Stomach (tissue), 9 donors: ENCODE data around the gene ATP2B1. TPM values are rescaled to one million over a fixed set of nuclear protein-coding genes. Genes with fewer than 3 reads are reported as not detected.

Source experiments
- DNase-seq, 2 donors: peaks; one replicate each; pipeline versions ENCODE4 v3.0.0 to v3.0.0-alpha.2; 2013 to 2019
- H3K27ac ChIP-seq, 5 donors: fragments of 200-600 bp in 4 of 5; sonication (generic) in 4 of 5; one replicate each; pipeline ENCODE4 v1.5.1; 2013 to 2019; ENCODE audit warnings: mild to moderate bottlenecking in 1 of 5, moderate library complexity in 1 of 5
- H3K27me3 ChIP-seq, 3 donors: fragments of 200-600 bp; sonication (generic); one replicate each; pipeline ENCODE4 v1.5.1; 2017 to 2019; ENCODE audit warnings: mixed run types in 1 of 3
- H3K36me3 ChIP-seq, 4 donors: fragments of 200-600 bp; sonication (generic); 1 replicate in 3 of 4; 2 replicates in 1 of 4; pipeline ENCODE4 v1.5.1; 2016 to 2019
- H3K4me1 ChIP-seq, 4 donors: fragments of 200-600 bp; sonication (generic); one replicate each; pipeline ENCODE4 v1.5.1; 2016 to 2019
- H3K4me3 ChIP-seq, 4 donors: fragments of 200-600 bp; sonication (generic) in 3 of 4; one replicate each; pipeline ENCODE4 v1.5.1; 2016 to 2019; ENCODE audit warnings: mild to moderate bottlenecking in 1 of 4
- H3K9me3 ChIP-seq, 4 donors: fragments of 200-600 bp; sonication (generic); one replicate each; pipeline ENCODE4 v1.5.1; 2016 to 2019
- EP300 ChIP-seq: sonication (generic); formaldehyde crosslinking; IDR thresholded peaks from one replicate; pipeline ENCODE4 v1.6.1; 2017; ENCODE audit warnings: antibody characterized with exemption
- POLR2A ChIP-seq, 4 donors: fragments of 450-650 bp; IDR thresholded peaks; one replicate each; pipeline ENCODE4 v1.6.1; 2016; ENCODE audit warnings: antibody characterized with exemption in 4 of 4, control low read depth in 2 of 4, mild to moderate bottlenecking in 1 of 4, moderate library complexity in 1 of 4
- POLR2AphosphoS5 ChIP-seq, 3 donors: sonication (generic); formaldehyde crosslinking; IDR thresholded peaks; one replicate each; pipeline ENCODE4 v1.6.1; 2016; ENCODE audit warnings: antibody characterized with exemption in 3 of 3
- WGBS, 5 donors: extraction: QIAGEN DNeasy Blood & Tissue Kit in 3 of 5; methylation state at CpG; one replicate each; pipeline versions ENCODE4 v1.1.5 to v1.1.7; 2013 to 2018; 5-methylcytosine and 5-hydroxymethylcytosine counted together
- intact Hi-C: fragments of 100-400 bp; cut with DNase I; formaldehyde crosslinking; loops from one replicate; pipeline ENCODE4 v1.15.1; 2023; ENCODE audit warnings: low total_unique reads
- polyA plus RNA-seq, 3 donors: library from polyadenylated mRNA; stranded (reverse); fragments of 200-250 nt; gene quantifications; one replicate each; pipeline ENCODE4 v1.2.3, GENCODE V29; 2013
- total RNA-seq, 5 donors: library from RNA; depleted of rRNA; stranded (reverse); fragments of >200 nt; gene quantifications; one replicate each; pipeline versions ENCODE4 v1.1.0 to v1.2.3, GENCODE V29; 2014 to 2016
- TF ChIP-seq, protein P1 (sequence below), 7 experiments: fragments of 450-650 bp in 4 of 7; fragments of 200-600 bp in 3 of 7; sonication (generic) in 3 of 7; IDR thresholded peaks; one replicate each; pipeline ENCODE4 v1.5.1; 2016 to 2019; ENCODE audit warnings: antibody characterized with exemption in 7 of 7, control low read depth in 2 of 7, mild to moderate bottlenecking in 1 of 7
- donor health status: healthy with polysubstance abuse.
- donor health status: Bipolar disorder and iron deficiency.
- donor health status: healthy.

Gene ATP2B1
- total and polyA plus RNA-seq, 8 donors: 3.5 to 84.1 (median 18.6) TPM

GRCh38 chr12:89574736-89575208, 133.9 kb downstream of the ATP2B1 start:
- DNase-seq: peak in 1 of 2 donors; percentile 57
- no peaks in the 10 kb centered on the region for H3K9me3 ChIP-seq
- no peak overlapping the region for H3K27ac ChIP-seq
- no peaks in the 10 kb centered on the region for H3K4me1 ChIP-seq
- 44 to 61% (median 53%) methylated on average over 2 of the region's 2 CpGs for WGBS, 5 donors
- intact Hi-C loops: no loop called here
- no peaks in the 10 kb centered on the region for H3K36me3 ChIP-seq
- no peak overlapping the region for H3K4me3 ChIP-seq
- TF ChIP-seq POLR2AphosphoS5 (IDR thresholded peaks at IDR 0.05) (no peak), POLR2A (IDR thresholded peaks at IDR 0.05) (no peak), EP300 (no peak)
- TF ChIP-seq, protein P1, sequence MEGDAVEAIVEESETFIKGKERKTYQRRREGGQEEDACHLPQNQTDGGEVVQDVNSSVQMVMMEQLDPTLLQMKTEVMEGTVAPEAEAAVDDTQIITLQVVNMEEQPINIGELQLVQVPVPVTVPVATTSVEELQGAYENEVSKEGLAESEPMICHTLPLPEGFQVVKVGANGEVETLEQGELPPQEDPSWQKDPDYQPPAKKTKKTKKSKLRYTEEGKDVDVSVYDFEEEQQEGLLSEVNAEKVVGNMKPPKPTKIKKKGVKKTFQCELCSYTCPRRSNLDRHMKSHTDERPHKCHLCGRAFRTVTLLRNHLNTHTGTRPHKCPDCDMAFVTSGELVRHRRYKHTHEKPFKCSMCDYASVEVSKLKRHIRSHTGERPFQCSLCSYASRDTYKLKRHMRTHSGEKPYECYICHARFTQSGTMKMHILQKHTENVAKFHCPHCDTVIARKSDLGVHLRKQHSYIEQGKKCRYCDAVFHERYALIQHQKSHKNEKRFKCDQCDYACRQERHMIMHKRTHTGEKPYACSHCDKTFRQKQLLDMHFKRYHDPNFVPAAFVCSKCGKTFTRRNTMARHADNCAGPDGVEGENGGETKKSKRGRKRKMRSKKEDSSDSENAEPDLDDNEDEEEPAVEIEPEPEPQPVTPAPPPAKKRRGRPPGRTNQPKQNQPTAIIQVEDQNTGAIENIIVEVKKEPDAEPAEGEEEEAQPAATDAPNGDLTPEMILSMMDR (IDR thresholded peaks at IDR 0.05): no peak
- no peaks in the 10 kb centered on the region for H3K27me3 ChIP-seq

- TF ChIP-seq POLR2A (IDR thresholded peaks at IDR 0.05): no peak
- no peak for TF ChIP-seq EP300
- no peak for TF ChIP-seq POLR2AphosphoS5 (IDR thresholded peaks at IDR 0.05)
- TF ChIP-seq, protein P1 (IDR thresholded peaks at IDR 0.05): no peak
- H3K4me1 ChIP-seq: no peaks in the 10 kb centered on the region
- intact Hi-C loops: no loop called here
- no peak overlapping the region for H3K4me3 ChIP-seq
- H3K27me3 ChIP-seq: no peaks in the 10 kb centered on the region
- no peaks in the 10 kb centered on the region for H3K9me3 ChIP-seq
- WGBS, 5 donors: 76 to 90% (median 85%) methylated on average over 5 of the region's 5 CpGs
- no peaks in the 10 kb centered on the region for H3K36me3 ChIP-seq
- H3K27ac ChIP-seq: no peak overlapping the region
- no peak for DNase-seq
These were observed 135.4 kb downstream of the ATP2B1 start for GRCh38 chr12:89573051-89573810.

DNA sequence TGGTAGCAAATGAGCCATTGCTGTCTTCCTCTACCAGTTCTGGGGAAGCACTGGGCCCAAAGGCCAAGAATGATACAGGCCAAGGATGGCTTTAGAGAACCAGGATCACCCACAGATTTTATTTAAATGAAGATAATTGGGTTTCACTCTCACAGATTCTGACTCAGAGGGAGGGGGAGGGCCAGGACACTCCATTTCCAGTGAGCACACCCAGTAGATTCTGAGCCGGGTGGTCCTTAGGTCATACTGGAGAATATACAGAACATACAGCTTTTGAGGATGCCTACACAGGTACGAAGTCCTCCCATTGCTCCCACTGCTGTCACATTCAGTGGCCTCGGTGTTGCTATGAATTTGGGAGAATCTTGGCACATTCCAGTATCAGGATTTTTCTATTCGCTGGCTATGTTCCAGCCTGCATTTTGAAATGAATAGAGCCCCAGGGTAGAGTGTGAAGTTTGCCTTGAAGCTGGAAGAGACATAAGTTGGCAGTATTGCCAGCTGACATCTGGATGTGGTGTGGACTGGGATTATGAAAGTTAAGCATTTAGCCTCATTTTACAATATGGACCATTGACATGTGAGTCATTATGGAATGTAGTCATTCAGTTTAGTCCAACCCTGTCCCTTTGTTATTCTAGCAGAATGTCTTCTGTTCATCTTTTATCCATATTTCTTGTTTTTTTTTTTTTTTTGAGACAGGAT, 137.0 kb downstream of the ATP2B1 start:
- Histone ChIP-seq H3K27me3 (no peaks in the 10 kb centered on the region), H3K9me3 (no peaks in the 10 kb centered on the region), H3K27ac (no peak overlapping the region), H3K4me1 (no peaks in the 10 kb centered on the region), H3K36me3 (no peaks in the 10 kb centered on the region), H3K4me3 (no peak overlapping the region)
- TF ChIP-seq POLR2A (IDR thresholded peaks at IDR 0.05): no peak
- no peak for TF ChIP-seq EP300
- TF ChIP-seq POLR2AphosphoS5 (IDR thresholded peaks at IDR 0.05): no peak
- TF ChIP-seq, protein P1 (IDR thresholded peaks at IDR 0.05): no peak
- intact Hi-C loops: no loop called here
- 88 to 96% (median 91%) methylated on average over 4 of the region's 4 CpGs for WGBS, 5 donors
- no peak for DNase-seq

- intact Hi-C loops: no loop called here
- TF ChIP-seq EP300: no peak
- no peak for TF ChIP-seq POLR2AphosphoS5 (IDR thresholded peaks at IDR 0.05)
- no peak for TF ChIP-seq POLR2A (IDR thresholded peaks at IDR 0.05)
- TF ChIP-seq, protein P1 (IDR thresholded peaks at IDR 0.05): no peak
- no peak overlapping the region for H3K27ac ChIP-seq
- 66 to 83% (median 69%) methylated on average over 5 of the region's 5 CpGs for WGBS, 5 donors
- no peak overlapping the region for H3K4me3 ChIP-seq
- H3K9me3 ChIP-seq: no peaks in the 10 kb centered on the region
- DNase-seq: no peak
- H3K27me3 ChIP-seq: no peaks in the 10 kb centered on the region
- H3K4me1 ChIP-seq: no peaks in the 10 kb centered on the region
- no peaks in the 10 kb centered on the region for H3K36me3 ChIP-seq
These were observed 140.2 kb downstream of the ATP2B1 start for GRCh38 chr12:89568484-89568883.
